ENCODE data around the gene PCYT1A.

PCYT1A gene

DNA sequence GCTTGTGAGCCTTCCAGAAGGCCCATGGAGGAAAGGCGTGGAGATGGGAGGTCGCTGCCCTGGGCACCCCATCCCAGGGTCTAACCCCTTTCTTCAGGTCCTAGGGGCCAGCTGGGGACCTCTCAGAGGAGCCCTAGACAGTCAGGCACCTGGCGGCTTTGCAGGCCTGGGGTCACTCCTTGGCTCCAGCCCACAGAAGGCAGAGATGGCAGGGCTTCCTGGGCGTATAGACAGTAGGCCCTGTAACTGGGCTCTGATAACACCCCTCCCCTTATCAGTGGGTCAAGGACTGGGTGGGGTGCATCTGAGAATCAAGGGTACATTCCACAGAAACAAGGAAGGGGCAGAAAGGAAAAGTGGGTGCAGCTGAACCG is 93.0 kb downstream of the PCYT1A start:
- TF ChIP-seq, protein P1, sequence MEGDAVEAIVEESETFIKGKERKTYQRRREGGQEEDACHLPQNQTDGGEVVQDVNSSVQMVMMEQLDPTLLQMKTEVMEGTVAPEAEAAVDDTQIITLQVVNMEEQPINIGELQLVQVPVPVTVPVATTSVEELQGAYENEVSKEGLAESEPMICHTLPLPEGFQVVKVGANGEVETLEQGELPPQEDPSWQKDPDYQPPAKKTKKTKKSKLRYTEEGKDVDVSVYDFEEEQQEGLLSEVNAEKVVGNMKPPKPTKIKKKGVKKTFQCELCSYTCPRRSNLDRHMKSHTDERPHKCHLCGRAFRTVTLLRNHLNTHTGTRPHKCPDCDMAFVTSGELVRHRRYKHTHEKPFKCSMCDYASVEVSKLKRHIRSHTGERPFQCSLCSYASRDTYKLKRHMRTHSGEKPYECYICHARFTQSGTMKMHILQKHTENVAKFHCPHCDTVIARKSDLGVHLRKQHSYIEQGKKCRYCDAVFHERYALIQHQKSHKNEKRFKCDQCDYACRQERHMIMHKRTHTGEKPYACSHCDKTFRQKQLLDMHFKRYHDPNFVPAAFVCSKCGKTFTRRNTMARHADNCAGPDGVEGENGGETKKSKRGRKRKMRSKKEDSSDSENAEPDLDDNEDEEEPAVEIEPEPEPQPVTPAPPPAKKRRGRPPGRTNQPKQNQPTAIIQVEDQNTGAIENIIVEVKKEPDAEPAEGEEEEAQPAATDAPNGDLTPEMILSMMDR (IDR thresholded peaks at IDR 0.05; ENCODE audit: insufficient read depth, low read depth, low read length, missing control alignments), result no peak
- H3K4me3 ChIP-seq (ENCODE audit: low read length), result no peak overlapping the region
- DNase-seq (ENCODE audit: low read depth), result no peak

GRCh38 chr3:196193736-196194541 is 93.6 kb downstream of the PCYT1A start:
- no peak for DNase-seq (ENCODE audit: low read depth)
- TF ChIP-seq, protein P1 (IDR thresholded peaks at IDR 0.05; ENCODE audit: insufficient read depth, low read depth, low read length, missing control alignments), result no peak
- no peak overlapping the region for H3K4me3 ChIP-seq (ENCODE audit: low read length)

- DNase-seq (ENCODE audit: low read depth), result no peak
- no peak overlapping the region for H3K4me3 ChIP-seq (ENCODE audit: low read length)
- TF ChIP-seq, protein P1 (IDR thresholded peaks at IDR 0.05; ENCODE audit: insufficient read depth, low read depth, low read length, missing control alignments), result no peak
These were observed 94.3 kb downstream of the PCYT1A start for GRCh38 chr3:196193133-196193735.

DNA sequence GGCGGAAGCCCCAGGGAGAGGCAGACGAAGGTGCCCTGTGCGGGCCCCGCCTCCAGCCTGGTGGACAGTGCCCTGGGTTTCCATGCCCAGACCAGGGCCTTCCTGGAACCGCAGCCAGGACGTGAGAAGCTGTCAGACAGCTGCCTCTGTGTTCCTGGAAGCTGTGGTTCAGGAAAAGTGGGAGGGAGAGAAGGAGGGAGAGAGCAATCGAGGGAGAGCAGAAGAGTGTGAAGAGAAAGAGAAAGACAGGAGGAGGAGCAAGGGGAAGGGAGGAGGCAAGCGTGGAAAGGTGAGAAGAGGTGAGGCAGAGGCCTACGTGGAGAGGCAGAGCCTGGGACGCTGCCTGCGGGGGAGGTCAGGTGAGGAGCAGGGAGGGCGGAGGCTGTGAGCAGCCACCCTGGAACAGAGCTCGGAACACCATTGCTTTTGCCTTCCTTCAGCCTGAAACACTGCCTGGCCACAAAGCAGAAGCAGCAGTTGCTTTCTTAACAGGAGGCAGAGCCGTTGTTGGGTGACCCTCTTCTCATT is 94.9 kb downstream of the PCYT1A start:
- TF ChIP-seq, protein P1 (IDR thresholded peaks at IDR 0.05; ENCODE audit: insufficient read depth, low read depth, low read length, missing control alignments), result no peak
- no peak for DNase-seq (ENCODE audit: low read depth)
- no peak overlapping the region for H3K4me3 ChIP-seq (ENCODE audit: low read length)

GRCh38 chr3:196192036-196192523 is 95.4 kb downstream of the PCYT1A start:
- H3K4me3 ChIP-seq (ENCODE audit: low read length), result no peak overlapping the region
- no peak for DNase-seq (ENCODE audit: low read depth)
- TF ChIP-seq, protein P1 (IDR thresholded peaks at IDR 0.05; ENCODE audit: insufficient read depth, low read depth, low read length, missing control alignments), result no peak

DNA sequence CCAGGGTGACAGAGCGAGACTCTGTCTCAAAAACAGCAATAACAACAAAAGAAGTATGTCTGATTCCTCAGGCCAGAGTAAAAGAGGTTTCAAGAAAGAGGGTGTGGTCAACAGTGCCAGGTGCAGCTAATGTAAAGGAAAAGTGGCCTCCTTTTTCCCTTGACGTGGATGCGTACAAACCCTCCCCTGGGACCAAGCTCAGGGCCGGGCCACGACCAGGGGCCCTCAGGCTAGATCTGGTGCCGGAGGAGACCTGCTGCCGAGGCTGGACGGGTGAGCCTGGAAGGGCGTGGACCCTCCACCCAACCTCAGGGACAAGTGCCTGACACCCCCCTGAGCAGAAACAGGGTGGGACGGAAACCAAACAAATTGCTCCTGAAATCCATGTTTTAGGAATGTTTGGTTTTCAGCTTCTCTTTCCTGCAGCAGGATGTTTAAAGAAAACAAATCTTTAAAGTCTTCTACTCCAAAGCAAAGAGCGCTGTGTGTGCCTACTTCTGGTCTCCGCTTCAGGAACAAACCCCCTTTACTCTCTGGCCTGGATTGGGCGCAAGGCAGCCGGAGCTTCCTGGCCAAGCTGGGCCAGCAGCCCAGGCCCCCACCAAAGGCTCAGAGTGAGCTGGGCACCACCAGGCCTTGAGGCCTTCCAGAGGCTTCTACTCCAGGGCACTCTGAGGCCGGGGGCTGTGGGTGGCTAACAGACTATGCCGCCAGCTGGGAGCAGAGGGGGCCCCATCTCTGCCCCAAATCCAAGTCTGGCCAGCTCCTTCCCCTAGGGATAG is 97.8 kb downstream of the PCYT1A start:
- H3K4me3 ChIP-seq (ENCODE audit: low read length), result no peak overlapping the region
- no peak for DNase-seq (ENCODE audit: low read depth)
- TF ChIP-seq, protein P1 (IDR thresholded peaks at IDR 0.05; ENCODE audit: insufficient read depth, low read depth, low read length, missing control alignments), result no peak

All from epithelial cell of esophagus (primary cell).